Measurements from ENCODE around the gene FOXK2.

DNA sequence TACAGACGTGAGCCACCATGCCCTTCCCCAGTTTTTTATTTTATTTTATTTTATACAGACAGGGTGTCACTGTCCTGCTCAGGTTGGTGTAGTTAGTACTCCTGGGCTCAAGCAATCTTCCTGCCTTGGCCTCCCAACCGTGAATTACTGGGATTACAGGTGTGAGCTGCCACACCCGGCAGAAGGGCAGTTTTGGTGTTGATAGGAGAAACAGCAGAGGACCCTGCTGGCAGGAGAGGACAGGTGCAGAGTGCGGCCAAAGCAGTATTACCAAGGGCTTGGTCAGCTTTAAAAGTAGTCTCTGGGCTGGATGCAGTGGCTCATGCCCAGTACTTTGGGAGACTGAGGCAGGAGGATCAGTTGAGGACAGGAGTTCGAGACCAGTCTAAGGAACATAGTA lies 22.9 kb downstream of the FOXK2 start:
- TF ChIP-seq EZH2phosphoT487 (IDR thresholded peaks at IDR 0.05; ENCODE audit: insufficient read depth, low read depth) = no peak
- TF ChIP-seq EZH2 (IDR thresholded peaks at IDR 0.05; ENCODE audit: insufficient read depth, poor library complexity, severe bottlenecking) = no peak

Data from GM23248 (cell line).